ENCODE measurements around the gene SLC43A2. TPM values are rescaled to one million over a fixed set of nuclear protein-coding genes. Genes with fewer than 3 reads are reported as not detected.

SLC43A2 gene
- total RNA-seq, 1 experiment from 2014 or later: 3.5 TPM

GRCh38 chr17:1644493-1645206 is 16.0 kb upstream of the SLC43A2 start:
- DNase-seq (ENCODE audit: low read depth): peak; percentile 92

- DNase-seq (ENCODE audit: low read depth): peak; percentile 51
Measured at GRCh38 chr17:1643999-1644492, 15.4 kb upstream of the SLC43A2 start.

- no peak for DNase-seq (ENCODE audit: low read depth)
Measured at GRCh38 chr17:1643293-1643998, 14.8 kb upstream of the SLC43A2 start.

GRCh38 chr17:1641065-1641403 is 12.4 kb upstream of the SLC43A2 start:
- DNase-seq (ENCODE audit: low read depth): no peak

GRCh38 chr17:1640329-1641064 is 11.9 kb upstream of the SLC43A2 start:
- DNase-seq (ENCODE audit: low read depth): no peak

GRCh38 chr17:1639549-1640180 is 11.0 kb upstream of the SLC43A2 start:
- DNase-seq (ENCODE audit: low read depth): no peak

- DNase-seq (ENCODE audit: low read depth): no peak
Measured at GRCh38 chr17:1638624-1639300, 10.1 kb upstream of the SLC43A2 start.

- no peak for DNase-seq (ENCODE audit: low read depth)
Measured at GRCh38 chr17:1638171-1638590, 9.5 kb upstream of the SLC43A2 start.

GRCh38 chr17:1636732-1637285 is 8.2 kb upstream of the SLC43A2 start:
- DNase-seq (ENCODE audit: low read depth): no peak

- DNase-seq (ENCODE audit: low read depth): no peak
Measured at GRCh38 chr17:1635675-1636465, 7.2 kb upstream of the SLC43A2 start.

- DNase-seq (ENCODE audit: low read depth): no peak
Measured at GRCh38 chr17:1634841-1635650, 6.4 kb upstream of the SLC43A2 start.

- peak; percentile 48 for DNase-seq (ENCODE audit: low read depth)
Measured at GRCh38 chr17:1630662-1631061, 2.0 kb upstream of the SLC43A2 start.

- peak; percentile 49 for DNase-seq (ENCODE audit: low read depth)
Measured at GRCh38 chr17:1629504-1630310, 1.1 kb upstream of the SLC43A2 start.

- DNase-seq (ENCODE audit: low read depth): peak; percentile 94
Measured at GRCh38 chr17:1628856-1629503, 346 bp upstream of the SLC43A2 start.

GRCh38 chr17:1627182-1627981 is 1.3 kb downstream of the SLC43A2 start:
- no peak for DNase-seq (ENCODE audit: low read depth)

GRCh38 chr17:1626333-1626732 is 2.3 kb downstream of the SLC43A2 start:
- DNase-seq (ENCODE audit: low read depth): no peak

- no peak for DNase-seq (ENCODE audit: low read depth)
Measured at GRCh38 chr17:1625581-1625980, 3.1 kb downstream of the SLC43A2 start.
